ENCODE results near the gene WDR83.
"Not testable (repeated sequence)": the region's sequence is repeated elsewhere in the genome, so short reads cannot be mapped to it uniquely, and the experiment has no call there.

Gene WDR83

GRCh38 chr19:12687496-12688196 lies 21.0 kb downstream of the WDR83 start, which contains the start of gene GNG14:
Gene GNG14, plus strand, starts transcription at chr19:12687998. Its CDS starts 51 bp downstream, at chr19:12688049.
- DNase-seq = no peak

GRCh38 chr19:12689012-12689411 lies 22.4 kb downstream of the WDR83 start:
- no peak for DNase-seq

- no peak for DNase-seq
Measured at GRCh38 chr19:12689581-12690216, 23.1 kb downstream of the WDR83 start.

GRCh38 chr19:12692960-12693359 lies 26.4 kb downstream of the WDR83 start:
- no peak for DNase-seq

GRCh38 chr19:12694641-12695040 lies 28.0 kb downstream of the WDR83 start:
- DNase-seq = no peak

GRCh38 chr19:12695096-12695495 lies 28.5 kb downstream of the WDR83 start:
- no peak for DNase-seq

- DNase-seq = no peak
Measured at GRCh38 chr19:12695514-12695913, 28.9 kb downstream of the WDR83 start.

- no peak for DNase-seq
Measured at GRCh38 chr19:12695997-12696365, 29.4 kb downstream of the WDR83 start.

- DNase-seq = peak; percentile 90
Measured at GRCh38 chr19:12696366-12697335, 30.0 kb downstream of the WDR83 start, which contains the start of gene FBXW9. Gene FBXW9, minus strand, starts transcription at chr19:12696631. Its CDS starts 50 bp downstream, at chr19:12696581.

- not testable (repeated sequence) for DNase-seq
Measured at GRCh38 chr19:12697425-12697824, 30.8 kb downstream of the WDR83 start.

GRCh38 chr19:12698138-12698537 lies 31.5 kb downstream of the WDR83 start:
- no peak for DNase-seq

GRCh38 chr19:12701596-12702282 lies 35.1 kb downstream of the WDR83 start:
- DNase-seq = no peak

GRCh38 chr19:12703046-12703445 lies 36.4 kb downstream of the WDR83 start:
- no peak for DNase-seq

GRCh38 chr19:12705169-12705568 lies 38.6 kb downstream of the WDR83 start:
- DNase-seq = no peak

- DNase-seq = no peak
Measured at GRCh38 chr19:12705654-12706331, 39.2 kb downstream of the WDR83 start.

GRCh38 chr19:12706332-12706718 lies 39.7 kb downstream of the WDR83 start:
- no peak for DNase-seq

- no peak for DNase-seq
Measured at GRCh38 chr19:12708641-12709040, 42.0 kb downstream of the WDR83 start.

GRCh38 chr19:12711187-12711586 lies 44.6 kb downstream of the WDR83 start:
- no peak for DNase-seq

GRCh38 chr19:12712077-12712476 lies 45.5 kb downstream of the WDR83 start:
- not testable (repeated sequence) for DNase-seq

GRCh38 chr19:12713304-12713703 lies 46.7 kb downstream of the WDR83 start:
- DNase-seq = not testable (repeated sequence)

- no peak for DNase-seq
Measured at GRCh38 chr19:12715102-12715501, 48.5 kb downstream of the WDR83 start.

GRCh38 chr19:12715929-12716328 lies 49.3 kb downstream of the WDR83 start:
- DNase-seq = no peak
